Kasumi-1 (cell line): ENCODE results near the gene SBK2.

Source experiments
- DNase-seq, 2 experiments: peaks; one replicate each; lab custom pipeline; 2025; lab: John Stamatoyannopoulos, UW

The SBK2 gene

DNA sequence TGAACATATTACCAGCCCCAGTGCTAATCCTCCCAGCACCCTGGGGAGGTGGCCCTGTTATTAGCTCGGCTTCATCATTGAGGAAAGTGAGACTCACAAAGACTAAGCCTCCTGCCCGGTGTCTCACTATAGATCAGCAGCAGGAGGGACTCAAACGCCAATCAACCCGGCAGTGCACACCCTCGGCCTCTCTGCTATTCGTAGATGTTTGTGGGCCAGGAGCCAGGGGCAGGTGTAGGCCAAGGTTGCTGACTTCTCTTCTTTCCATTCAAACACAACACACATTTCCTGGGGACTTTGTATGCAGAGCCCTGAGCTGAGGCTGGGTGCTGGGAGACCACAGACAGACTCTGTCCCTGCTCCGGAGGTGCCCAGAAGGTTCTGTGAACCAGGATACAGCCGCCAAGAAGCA is 17.8 kb upstream of the SBK2 start:
- DNase-seq = no peak

DNA sequence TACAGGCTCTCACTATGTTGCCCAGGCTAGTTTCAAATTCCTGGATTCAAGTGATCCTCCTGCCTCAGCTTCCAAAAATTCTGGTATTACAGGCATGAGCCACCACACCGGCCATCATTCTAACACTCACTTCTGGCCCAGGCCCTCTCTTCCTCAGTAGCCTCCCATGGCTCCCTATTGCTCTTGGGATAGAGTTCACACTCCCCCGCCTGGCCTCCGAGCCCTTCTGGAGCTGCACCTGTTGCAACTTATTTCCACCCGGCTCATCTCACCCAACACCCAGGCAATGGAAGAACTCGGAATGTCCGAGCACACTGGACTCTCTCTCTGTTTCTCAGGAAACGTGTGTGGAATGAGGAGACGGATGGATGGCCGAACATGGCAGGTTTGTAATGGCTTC is 17.4 kb upstream of the SBK2 start:
- DNase-seq = no peak

DNA sequence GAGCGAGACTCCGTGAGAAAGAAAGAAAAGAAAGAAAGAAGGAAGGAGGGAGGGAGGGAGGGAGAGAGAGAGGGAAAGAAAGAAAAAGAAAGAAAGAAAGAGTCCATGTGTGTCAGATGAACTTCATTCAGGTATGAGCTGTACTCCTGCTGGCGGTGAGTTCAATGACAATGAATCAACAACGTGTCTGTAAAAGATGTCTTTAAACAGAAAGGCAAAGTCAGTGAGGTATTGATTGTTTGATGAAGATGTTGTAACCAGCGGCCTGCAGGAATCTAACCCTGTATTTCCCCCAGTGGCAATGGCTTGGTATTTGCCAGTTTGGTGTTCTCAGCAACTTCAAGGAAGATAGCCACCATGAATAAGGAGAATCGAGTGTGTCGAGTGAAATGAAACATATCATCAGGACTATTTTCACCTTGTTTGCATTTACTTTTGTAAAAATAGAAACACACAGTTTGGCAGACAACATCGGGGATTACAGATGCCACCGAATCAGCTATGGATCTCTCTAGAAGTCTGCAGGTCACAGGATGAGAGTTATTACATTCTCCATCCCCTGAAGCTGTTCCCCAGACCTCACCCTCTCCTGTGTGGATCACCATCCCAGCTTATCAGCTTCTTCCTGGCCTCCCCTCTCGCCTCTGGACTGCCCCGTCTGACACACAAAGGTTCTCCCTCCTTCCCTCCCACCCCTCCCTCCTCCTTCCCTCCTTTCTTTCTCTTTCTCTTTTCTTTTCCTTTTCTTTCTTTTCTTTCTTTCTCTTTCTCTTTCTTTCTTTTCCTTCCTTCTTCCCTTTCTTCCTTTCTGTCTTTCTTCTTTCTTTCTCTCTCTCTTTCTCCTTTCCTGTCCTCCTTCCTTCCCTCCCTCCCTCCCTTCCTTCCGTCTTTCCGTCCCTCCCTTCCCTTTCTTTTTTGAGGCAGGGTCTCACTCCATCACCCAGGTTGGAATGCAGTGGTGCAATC is 16.6 kb upstream of the SBK2 start:
- DNase-seq = no peak

DNA sequence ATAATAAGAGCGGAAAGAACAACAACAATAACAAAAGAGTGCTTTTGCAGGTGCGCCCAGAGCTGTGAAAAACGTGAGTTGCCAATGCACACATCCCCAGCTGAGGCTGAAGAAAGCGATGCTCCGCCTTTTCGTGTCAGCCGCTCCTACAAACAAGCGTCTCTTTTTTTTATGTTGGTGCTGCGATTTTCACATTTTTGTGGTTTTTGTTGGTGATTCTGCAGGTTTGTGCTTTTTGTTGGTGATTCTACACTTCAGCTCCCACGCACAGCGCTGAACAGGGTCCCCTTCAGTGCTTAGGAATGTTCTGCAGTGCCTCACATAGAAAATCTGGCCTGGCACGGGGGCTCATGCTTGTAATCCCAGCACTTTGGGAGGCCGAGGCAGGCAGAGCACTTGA is 15.7 kb upstream of the SBK2 start:
- DNase-seq = no peak

- DNase-seq = no peak
Observed at GRCh38 chr19:55552206-55552605, 15.3 kb upstream of the SBK2 start.

- DNase-seq = no peak
Observed at GRCh38 chr19:55550321-55550650, 13.4 kb upstream of the SBK2 start.

GRCh38 chr19:55549500-55550320 is 12.8 kb upstream of the SBK2 start:
- no peak for DNase-seq

- peak; percentile 90 to 93 for DNase-seq
Observed at GRCh38 chr19:55546822-55547614, 10.1 kb upstream of the SBK2 start.

DNA sequence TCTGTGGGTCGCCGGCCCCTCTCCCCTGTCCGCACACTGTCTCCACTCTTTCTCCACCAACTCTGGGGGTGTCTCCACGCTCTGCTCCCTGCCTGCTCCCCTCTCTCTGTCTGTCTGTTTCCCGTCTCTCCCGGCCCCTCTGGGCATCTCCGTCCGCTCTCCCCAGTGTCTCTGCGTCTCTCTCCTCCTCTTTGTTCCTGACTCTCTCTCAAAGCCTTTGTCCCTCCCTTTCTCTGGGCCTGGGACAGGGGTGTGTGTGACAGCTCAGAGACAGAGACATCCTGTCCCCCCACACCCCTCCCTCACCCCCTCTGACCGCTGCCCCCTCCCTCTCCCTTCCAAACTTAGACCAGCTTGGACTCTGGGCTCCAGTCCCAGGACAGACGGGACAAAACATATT is 9.1 kb upstream of the SBK2 start:
- no peak for DNase-seq

DNA sequence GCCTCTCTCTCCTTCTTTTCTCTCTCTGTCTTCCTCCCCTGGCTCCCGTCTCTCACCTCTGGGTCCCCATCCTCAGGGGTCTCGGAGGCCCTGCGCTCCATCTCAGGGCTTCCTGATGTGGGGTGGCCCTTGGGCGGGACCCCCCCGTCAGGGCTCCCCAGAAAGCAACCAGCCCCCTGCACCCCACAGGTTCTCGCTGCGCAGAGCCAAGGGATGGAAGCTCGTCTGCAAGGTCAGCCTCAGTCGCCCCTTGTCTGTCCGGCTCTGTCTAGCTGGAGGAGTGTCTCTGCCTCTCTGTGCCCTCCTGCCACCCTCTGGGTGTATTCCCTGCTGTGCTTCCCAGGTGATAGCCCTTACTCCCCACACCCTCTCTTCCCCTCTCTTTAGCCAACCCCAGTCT is 8.5 kb upstream of the SBK2 start, which contains the start of gene SBK3:
Gene SBK3, minus strand, starts transcription at position 101 of the 400 bp plus-strand sequence. Its CDS starts 0 bp downstream, at position 101.
- DNase-seq = no peak

DNA sequence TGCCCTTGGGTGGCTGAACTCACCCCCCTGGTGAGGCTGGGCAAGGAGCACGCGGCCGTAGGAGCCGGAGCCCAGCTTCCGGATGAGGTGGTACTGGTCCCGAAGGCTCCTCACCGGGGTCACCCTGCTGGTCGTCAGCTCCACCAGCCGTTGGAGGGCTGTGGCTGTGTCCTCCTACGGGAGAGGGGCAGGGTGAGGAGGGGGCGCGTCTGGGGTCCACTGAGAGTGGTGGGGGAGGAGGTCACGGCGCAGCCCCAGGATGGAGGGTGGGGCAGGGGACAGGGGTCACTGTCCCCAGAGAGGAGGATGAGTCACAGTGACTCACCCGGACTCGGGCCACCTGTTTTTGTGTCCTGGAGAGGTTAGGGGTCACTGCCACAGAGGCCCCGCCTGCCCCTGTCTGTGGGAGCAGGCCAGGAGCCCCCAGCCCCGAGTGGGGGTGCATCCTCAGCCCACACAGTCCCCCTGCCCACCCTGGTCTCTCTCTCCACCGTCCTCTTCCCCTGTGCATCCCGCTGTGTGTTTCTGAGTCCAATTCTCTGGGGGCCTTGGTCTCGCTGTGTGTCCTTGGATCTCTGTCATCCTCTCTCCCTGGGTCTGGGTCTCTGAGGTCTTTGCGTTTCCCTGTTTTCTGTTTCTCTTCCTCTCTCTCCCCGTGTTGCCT is 8.0 kb upstream of the SBK2 start:
- no peak for DNase-seq

DNA sequence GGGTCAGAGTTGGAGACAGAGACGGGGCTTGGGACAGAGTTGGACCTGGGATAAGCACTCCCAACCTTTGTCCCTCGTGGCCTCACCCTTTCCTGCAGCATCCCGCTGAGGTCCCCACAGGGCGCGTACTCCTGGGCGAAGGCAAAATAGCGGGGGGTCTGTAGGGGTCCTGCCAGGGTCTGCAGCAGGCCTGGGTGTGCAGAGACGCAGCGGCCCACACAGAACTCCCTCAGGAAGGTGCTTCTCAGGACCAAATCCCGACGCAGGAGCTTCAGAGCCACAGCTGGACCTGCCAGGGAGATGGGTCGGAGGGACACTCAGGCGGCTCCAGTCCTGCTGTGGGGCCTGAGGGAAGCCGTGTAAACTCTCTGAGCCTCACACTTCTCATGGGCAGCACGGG is 7.1 kb upstream of the SBK2 start:
- no peak for DNase-seq

DNA sequence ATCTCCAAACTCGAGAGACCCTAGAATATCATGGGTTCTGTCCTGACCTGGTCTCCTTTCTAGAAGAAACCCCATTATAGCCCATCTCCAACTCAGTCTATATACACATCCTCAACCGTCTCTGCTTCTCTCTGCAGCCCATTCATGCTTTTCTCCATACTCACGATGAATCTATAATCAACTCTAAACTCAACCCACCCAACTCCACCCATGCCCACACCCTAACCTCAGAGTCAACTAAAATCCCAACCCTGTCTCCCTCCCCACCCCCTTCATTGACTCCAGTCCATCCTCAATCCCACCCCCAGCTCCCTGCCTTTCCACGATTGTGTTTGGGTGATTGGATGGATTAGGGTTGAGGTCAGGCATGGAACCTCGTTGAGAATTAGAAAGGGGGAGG is 6.6 kb upstream of the SBK2 start:
- no peak for DNase-seq

DNA sequence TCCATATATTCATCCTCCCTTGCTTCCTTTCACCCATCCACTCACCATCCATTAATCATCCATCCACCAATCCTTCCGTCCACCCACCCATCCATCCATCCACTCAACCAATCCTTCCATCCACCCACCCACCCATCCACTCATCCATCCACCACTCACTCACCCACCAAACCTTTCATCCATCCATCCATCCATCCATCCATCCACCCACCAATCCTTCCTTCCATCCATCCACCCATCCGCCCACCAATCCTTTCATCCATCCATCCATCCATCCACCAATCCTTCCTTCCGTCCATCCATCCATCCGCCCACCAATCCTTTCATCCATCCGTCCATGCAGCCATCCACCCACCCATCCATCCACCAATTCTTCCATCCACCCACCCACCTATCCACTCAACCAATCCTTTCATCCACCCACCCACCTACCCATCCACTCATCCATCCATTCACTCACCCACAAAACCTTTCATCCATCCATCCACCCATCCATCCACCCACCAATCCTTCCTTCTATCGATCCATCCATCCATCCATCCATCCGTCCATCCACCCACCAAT is 5.4 kb upstream of the SBK2 start:
- no peak for DNase-seq

- no peak for DNase-seq
Observed at GRCh38 chr19:55541091-55541490, 4.2 kb upstream of the SBK2 start.

DNA sequence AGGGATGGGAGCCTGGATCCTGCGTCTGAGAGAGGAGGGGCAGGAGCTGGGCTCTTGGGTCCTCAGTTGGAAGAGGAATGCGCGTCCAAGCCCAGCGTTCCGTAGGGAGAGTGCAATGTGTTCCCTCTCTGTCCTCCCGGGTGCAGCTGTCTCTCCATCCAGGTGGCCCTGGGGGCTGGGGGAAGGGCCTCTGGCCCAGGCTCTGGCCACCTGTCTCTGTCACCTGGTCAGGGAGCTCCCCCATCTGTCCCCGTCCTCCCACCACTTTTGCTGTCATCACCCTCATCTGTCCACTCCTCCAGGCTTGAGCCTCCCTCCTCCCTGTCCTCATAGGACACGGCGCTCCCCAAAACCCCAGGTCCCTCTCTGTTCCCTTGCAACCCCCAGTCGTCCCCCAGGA is 3.7 kb upstream of the SBK2 start:
- no peak for DNase-seq

DNA sequence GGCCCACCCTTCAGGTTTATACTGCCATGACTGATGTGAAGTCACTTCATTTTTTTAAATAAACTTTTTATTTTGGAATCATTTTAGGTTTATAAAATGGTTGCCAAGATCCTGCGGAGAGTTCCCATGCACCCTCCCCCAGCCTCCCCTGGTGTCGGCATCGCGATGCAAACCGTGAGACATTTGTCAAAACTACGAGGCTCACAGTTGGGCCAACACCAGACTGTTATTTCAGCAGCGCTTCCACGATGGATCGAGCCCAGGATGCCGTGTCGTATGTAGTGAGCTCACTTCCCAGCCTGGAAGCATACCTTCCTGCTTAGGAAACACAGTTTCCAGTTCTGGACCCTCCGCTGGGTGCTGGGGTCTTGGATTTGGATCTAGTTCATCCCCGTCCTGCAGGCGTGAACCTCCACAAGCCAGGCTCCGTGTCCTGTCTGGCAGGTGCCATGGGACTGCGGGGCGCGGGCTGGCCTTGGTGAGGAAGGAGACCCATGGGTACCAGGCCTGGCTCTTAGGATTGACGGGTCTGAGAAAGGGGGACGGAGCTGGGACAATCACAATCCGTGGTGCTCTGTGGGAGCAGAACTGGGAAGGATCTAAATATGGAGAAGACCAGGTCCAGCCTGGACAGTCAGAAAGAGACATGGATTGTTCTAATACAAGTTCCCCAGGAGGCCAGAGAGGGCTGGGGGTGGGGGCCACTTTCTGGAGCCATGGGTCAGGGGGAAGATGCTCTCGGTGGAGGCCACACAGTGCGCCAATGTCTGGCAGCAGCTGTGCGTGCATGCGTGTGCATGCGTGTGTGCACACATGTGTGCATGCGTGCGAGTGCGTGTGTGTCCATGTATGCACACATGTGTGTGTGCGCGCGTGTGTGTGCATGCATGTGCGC is 2.4 kb upstream of the SBK2 start:
- no peak for DNase-seq

DNA sequence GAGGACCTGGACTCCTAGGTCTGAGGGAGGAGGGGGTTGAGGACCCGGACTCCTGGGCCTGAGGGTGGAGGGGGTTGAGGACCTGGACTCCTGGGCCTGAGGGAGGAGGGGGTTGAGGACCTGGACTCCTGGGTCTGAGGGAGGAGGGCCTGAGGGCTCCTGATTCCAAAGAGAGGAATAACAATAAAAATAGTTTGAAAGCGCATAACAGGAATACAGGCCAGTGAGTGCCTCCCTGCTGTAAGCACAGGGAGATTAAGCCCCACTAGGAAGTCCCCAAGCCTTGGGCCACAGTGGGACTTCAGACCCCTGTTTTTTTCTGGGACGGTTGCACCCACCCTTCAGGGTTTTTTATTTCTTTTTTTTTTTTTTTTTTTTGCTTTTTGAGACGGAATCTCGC is 1.2 kb upstream of the SBK2 start:
- no peak for DNase-seq

GRCh38 chr19:55537741-55538111 is 793 bp upstream of the SBK2 start:
- DNase-seq = no peak

- DNase-seq = no peak
Observed at GRCh38 chr19:55536366-55536765, 567 bp downstream of the SBK2 start.
